Neural cell (in vitro differentiated cells): ENCODE results near the gene CAPS. TPM values are rescaled to one million over a fixed set of nuclear protein-coding genes. Genes with fewer than 3 reads are reported as not detected.

Source experiments
- H2AFZ ChIP-seq: fragments of 200-600, 300-800 bp; sonication (generic), shearing (Covaris generic); 2 replicates; pipeline ENCODE4 v1.6.0; 2014; ENCODE audit warnings: low read depth, mild to moderate bottlenecking, antibody characterized with exemption, low read length, moderate library complexity
- H3F3A ChIP-seq: fragments of 200-600 bp; shearing (Covaris generic); 2 replicates; pipeline ENCODE4 v1.6.1; 2016; ENCODE audit warnings: mild to moderate bottlenecking, moderate library complexity, mixed read lengths, antibody characterized with exemption, low read length; ENCODE audit not compliant: insufficient read depth, poor library complexity, severe bottlenecking
- H3K27ac ChIP-seq: fragments of 200-600, 300-800 bp; sonication (generic), shearing (Covaris generic); 2 replicates; pipeline ENCODE4 v1.5.1; 2014; ENCODE audit warnings: mild to moderate bottlenecking, low read length, moderate library complexity
- H3K27me3 ChIP-seq: fragments of 300-800, 200-600 bp; sonication (generic), shearing (Covaris generic); 2 replicates; pipeline ENCODE4 v1.6.0; 2014; ENCODE audit warnings: mild to moderate bottlenecking, low read depth, low read length, moderate library complexity; ENCODE audit not compliant: insufficient read depth
- H3K36me3 ChIP-seq: fragments of 300-800, 200-600 bp; sonication (generic), shearing (Covaris generic); 2 replicates; pipeline ENCODE4 v1.5.1; 2014; ENCODE audit warnings: mild to moderate bottlenecking, antibody characterized with exemption, low read length, moderate library complexity; ENCODE audit not compliant: insufficient read depth
- H3K4me2 ChIP-seq: fragments of 300-800, 200-600 bp; sonication (generic), shearing (Covaris generic); 2 replicates; pipeline ENCODE4 v1.6.0; 2014; ENCODE audit warnings: mild to moderate bottlenecking, low read length
- H3K4me3 ChIP-seq: fragments of 300-800, 200-600 bp; sonication (generic), shearing (Covaris generic); 2 replicates; pipeline ENCODE4 v1.5.1; 2014; ENCODE audit warnings: mild to moderate bottlenecking, low read length, moderate library complexity
- H3K79me2 ChIP-seq: fragments of 200-600 bp; shearing (Covaris generic); replicated peaks from 2 replicates; pipeline ENCODE4 v1.6.0; 2014; ENCODE audit warnings: mild to moderate bottlenecking, low read length, moderate library complexity; ENCODE audit not compliant: insufficient read depth
- H3K9ac ChIP-seq: fragments of 300-800, 200-600 bp; sonication (generic), shearing (Covaris generic); 2 replicates; pipeline ENCODE4 v1.6.1; 2016; ENCODE audit warnings: mild to moderate bottlenecking, low read length, mixed read lengths
- H3K9me2 ChIP-seq: fragments of 200-600 bp; shearing (Covaris generic); 2 replicates; pipeline ENCODE4 v1.6.1; 2016; ENCODE audit warnings: mild to moderate bottlenecking, low read length, mixed read lengths; ENCODE audit not compliant: insufficient read depth
- H3K9me3 ChIP-seq: fragments of 200-600, 300-800 bp; sonication (generic), shearing (Covaris generic); 2 replicates; pipeline ENCODE4 v1.6.1; 2016; ENCODE audit warnings: mild to moderate bottlenecking, mixed run types, low read length, moderate library complexity, mixed read lengths
- H4K20me1 ChIP-seq: fragments of 200-600 bp; shearing (Covaris generic); 2 replicates; pipeline ENCODE4 v1.6.1; 2016; ENCODE audit warnings: mild to moderate bottlenecking, mixed run types; ENCODE audit not compliant: insufficient read depth
- EP300 ChIP-seq: fragments of 450-650 bp; conservative IDR thresholded peaks from 2 replicates; pipeline ENCODE4 v1.6.1; 2014; ENCODE audit warnings: antibody characterized with exemption, mild to moderate bottlenecking, moderate library complexity; ENCODE audit not compliant: poor library complexity, severe bottlenecking
- EZH2 ChIP-seq: fragments of 200-600, 300-800 bp; shearing (Covaris generic), sonication (generic); IDR thresholded peaks from 2 replicates; pipeline ENCODE4 v1.6.1; 2014; ENCODE audit warnings: antibody characterized with exemption, low read length, borderline replicate concordance, mild to moderate bottlenecking; ENCODE audit not compliant: insufficient read depth, poor library complexity, severe bottlenecking
- MXI1 ChIP-seq: fragments of 450-650 bp; conservative IDR thresholded peaks from 2 replicates; pipeline ENCODE4 v1.6.1; 2014; ENCODE audit warnings: antibody characterized with exemption, mild to moderate bottlenecking; ENCODE audit not compliant: poor library complexity, severe bottlenecking
- POLR2AphosphoS5 ChIP-seq: IDR thresholded peaks from 2 replicates; pipeline ENCODE4 v1.6.1; 2012
- RAD21 ChIP-seq: fragments of 450-650 bp; conservative IDR thresholded peaks from 2 replicates; pipeline ENCODE4 v1.6.1; 2014; ENCODE audit warnings: antibody characterized with exemption, mild to moderate bottlenecking, moderate library complexity
- SMC3 ChIP-seq: fragments of 450-650 bp; conservative IDR thresholded peaks from 2 replicates; pipeline ENCODE4 v1.6.1; 2014; ENCODE audit warnings: antibody characterized with exemption, mild to moderate bottlenecking, moderate library complexity; ENCODE audit not compliant: poor library complexity
- TAF1 ChIP-seq: IDR thresholded peaks from 2 replicates; pipeline ENCODE4 v1.6.1; 2012; ENCODE audit warnings: low read depth
- polyA plus RNA-seq: library from polyadenylated mRNA; depleted of rRNA; stranded (reverse); fragments of >200 nt; gene quantifications from 2 replicates; pipeline ENCODE4 v1.2.3, GENCODE V29; 2014
- TF ChIP-seq, protein P1 (sequence below): IDR thresholded peaks from 2 replicates; pipeline ENCODE4 v1.6.1; 2012; ENCODE audit warnings: borderline replicate concordance
- TF ChIP-seq, protein P2 (sequence below): fragments of 450-650 bp; IDR thresholded peaks from 2 replicates; pipeline ENCODE4 v1.5.1; 2014; ENCODE audit warnings: antibody characterized with exemption, mild to moderate bottlenecking, moderate library complexity; ENCODE audit not compliant: poor library complexity, severe bottlenecking

Gene CAPS
- polyA plus RNA-seq, 1 donor from 2014 or later, result 10.5 TPM

DNA sequence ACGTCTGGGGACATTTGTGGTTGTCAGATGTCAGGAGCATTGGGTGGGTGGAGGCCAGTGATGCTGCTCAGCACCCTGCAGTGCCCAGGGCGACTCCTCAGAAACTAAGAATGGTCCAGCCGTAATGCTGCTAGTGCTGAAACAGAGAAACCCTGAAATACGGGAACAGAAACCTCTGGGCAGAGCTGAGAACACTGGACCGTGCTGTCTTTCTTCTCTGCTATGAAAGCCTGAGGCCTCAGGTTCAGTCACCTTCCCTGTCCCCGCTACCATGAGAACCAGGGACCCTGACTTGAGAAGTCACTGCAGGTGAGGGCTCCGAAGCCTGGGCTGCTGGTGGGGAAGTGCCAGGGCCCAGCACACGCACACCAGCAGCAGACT is 13.4 kb downstream of the CAPS start:
- H3K9me3 ChIP-seq, result no peaks in the 10 kb centered on the region
- no peak overlapping the region for H2AFZ ChIP-seq
- H3K9ac ChIP-seq, result no peak overlapping the region
- H3K27me3 ChIP-seq, result no peaks in the 10 kb centered on the region
- no peaks in the 10 kb centered on the region for H3K79me2 ChIP-seq
- H3F3A ChIP-seq, result no peaks in the 10 kb centered on the region
- H3K36me3 ChIP-seq, result no peaks in the 10 kb centered on the region
- H3K4me3 ChIP-seq, result no peak overlapping the region
- TF ChIP-seq RAD21, result no peak
- H4K20me1 ChIP-seq, result no peaks in the 10 kb centered on the region
- H3K9me2 ChIP-seq, result no peaks in the 10 kb centered on the region
- H3K4me2 ChIP-seq, result no peak overlapping the region
- H3K27ac ChIP-seq, result no peak overlapping the region

DNA sequence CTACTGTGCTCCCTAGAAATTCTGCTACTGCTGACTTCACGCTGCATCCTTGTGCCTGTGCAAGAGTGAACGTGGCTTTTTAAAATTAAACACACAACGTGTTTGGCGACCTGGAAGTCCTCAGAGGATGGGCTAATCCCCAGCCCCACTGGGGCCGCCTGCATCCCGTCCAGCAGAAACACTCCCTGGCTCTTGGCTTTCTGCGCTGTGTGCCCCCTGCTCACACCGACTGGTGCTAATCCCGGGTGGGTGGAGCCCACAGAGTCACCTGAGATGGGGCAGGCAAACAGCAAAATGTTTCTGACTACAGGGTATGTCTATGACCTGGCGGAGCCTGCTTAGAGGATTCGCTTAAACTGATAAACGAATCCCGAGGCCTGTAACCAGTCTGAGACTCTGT is 15.1 kb downstream of the CAPS start:
- Histone ChIP-seq H3K9ac (no peak overlapping the region), H3F3A (no peaks in the 10 kb centered on the region), H3K27ac (no peak overlapping the region), H3K36me3 (no peaks in the 10 kb centered on the region), H3K79me2 (no peaks in the 10 kb centered on the region), H3K27me3 (no peaks in the 10 kb centered on the region), H4K20me1 (no peaks in the 10 kb centered on the region), H3K9me3 (no peaks in the 10 kb centered on the region), H3K9me2 (no peaks in the 10 kb centered on the region), H2AFZ (no peak overlapping the region), H3K4me2 (no peak overlapping the region), H3K4me3 (no peak overlapping the region)
- TF ChIP-seq, protein P1, sequence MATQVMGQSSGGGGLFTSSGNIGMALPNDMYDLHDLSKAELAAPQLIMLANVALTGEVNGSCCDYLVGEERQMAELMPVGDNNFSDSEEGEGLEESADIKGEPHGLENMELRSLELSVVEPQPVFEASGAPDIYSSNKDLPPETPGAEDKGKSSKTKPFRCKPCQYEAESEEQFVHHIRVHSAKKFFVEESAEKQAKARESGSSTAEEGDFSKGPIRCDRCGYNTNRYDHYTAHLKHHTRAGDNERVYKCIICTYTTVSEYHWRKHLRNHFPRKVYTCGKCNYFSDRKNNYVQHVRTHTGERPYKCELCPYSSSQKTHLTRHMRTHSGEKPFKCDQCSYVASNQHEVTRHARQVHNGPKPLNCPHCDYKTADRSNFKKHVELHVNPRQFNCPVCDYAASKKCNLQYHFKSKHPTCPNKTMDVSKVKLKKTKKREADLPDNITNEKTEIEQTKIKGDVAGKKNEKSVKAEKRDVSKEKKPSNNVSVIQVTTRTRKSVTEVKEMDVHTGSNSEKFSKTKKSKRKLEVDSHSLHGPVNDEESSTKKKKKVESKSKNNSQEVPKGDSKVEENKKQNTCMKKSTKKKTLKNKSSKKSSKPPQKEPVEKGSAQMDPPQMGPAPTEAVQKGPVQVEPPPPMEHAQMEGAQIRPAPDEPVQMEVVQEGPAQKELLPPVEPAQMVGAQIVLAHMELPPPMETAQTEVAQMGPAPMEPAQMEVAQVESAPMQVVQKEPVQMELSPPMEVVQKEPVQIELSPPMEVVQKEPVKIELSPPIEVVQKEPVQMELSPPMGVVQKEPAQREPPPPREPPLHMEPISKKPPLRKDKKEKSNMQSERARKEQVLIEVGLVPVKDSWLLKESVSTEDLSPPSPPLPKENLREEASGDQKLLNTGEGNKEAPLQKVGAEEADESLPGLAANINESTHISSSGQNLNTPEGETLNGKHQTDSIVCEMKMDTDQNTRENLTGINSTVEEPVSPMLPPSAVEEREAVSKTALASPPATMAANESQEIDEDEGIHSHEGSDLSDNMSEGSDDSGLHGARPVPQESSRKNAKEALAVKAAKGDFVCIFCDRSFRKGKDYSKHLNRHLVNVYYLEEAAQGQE, result no peak
- TF ChIP-seq EZH2, result no peak
- TF ChIP-seq, protein P2, sequence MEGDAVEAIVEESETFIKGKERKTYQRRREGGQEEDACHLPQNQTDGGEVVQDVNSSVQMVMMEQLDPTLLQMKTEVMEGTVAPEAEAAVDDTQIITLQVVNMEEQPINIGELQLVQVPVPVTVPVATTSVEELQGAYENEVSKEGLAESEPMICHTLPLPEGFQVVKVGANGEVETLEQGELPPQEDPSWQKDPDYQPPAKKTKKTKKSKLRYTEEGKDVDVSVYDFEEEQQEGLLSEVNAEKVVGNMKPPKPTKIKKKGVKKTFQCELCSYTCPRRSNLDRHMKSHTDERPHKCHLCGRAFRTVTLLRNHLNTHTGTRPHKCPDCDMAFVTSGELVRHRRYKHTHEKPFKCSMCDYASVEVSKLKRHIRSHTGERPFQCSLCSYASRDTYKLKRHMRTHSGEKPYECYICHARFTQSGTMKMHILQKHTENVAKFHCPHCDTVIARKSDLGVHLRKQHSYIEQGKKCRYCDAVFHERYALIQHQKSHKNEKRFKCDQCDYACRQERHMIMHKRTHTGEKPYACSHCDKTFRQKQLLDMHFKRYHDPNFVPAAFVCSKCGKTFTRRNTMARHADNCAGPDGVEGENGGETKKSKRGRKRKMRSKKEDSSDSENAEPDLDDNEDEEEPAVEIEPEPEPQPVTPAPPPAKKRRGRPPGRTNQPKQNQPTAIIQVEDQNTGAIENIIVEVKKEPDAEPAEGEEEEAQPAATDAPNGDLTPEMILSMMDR, result no peak
- no peak for TF ChIP-seq POLR2AphosphoS5
- TF ChIP-seq SMC3, result no peak
- no peak for TF ChIP-seq MXI1
- no peak for TF ChIP-seq TAF1
- no peak for TF ChIP-seq EP300
- TF ChIP-seq RAD21, result no peak

- H3K4me2 ChIP-seq, result no peak overlapping the region
- H4K20me1 ChIP-seq, result no peaks in the 10 kb centered on the region
- H3K36me3 ChIP-seq, result no peaks in the 10 kb centered on the region
- H2AFZ ChIP-seq, result no peak overlapping the region
- H3K9me2 ChIP-seq, result no peaks in the 10 kb centered on the region
- no peak overlapping the region for H3K9ac ChIP-seq
- H3K27ac ChIP-seq, result no peak overlapping the region
- no peaks in the 10 kb centered on the region for H3F3A ChIP-seq
- H3K4me3 ChIP-seq, result no peak overlapping the region
- no peaks in the 10 kb centered on the region for H3K9me3 ChIP-seq
- H3K79me2 ChIP-seq, result no peaks in the 10 kb centered on the region
- TF ChIP-seq EZH2 (no peak), POLR2AphosphoS5 (no peak), SMC3 (no peak), MXI1 (no peak), EP300 (no peak), TAF1 (no peak), RAD21 (no peak)
- TF ChIP-seq, protein P1, result no peak
- TF ChIP-seq, protein P2, result no peak
- no peaks in the 10 kb centered on the region for H3K27me3 ChIP-seq
Measured at GRCh38 chr19:5929625-5930024, 15.6 kb downstream of the CAPS start.
